Measurements from ENCODE around the gene LAMTOR5.

DNA sequence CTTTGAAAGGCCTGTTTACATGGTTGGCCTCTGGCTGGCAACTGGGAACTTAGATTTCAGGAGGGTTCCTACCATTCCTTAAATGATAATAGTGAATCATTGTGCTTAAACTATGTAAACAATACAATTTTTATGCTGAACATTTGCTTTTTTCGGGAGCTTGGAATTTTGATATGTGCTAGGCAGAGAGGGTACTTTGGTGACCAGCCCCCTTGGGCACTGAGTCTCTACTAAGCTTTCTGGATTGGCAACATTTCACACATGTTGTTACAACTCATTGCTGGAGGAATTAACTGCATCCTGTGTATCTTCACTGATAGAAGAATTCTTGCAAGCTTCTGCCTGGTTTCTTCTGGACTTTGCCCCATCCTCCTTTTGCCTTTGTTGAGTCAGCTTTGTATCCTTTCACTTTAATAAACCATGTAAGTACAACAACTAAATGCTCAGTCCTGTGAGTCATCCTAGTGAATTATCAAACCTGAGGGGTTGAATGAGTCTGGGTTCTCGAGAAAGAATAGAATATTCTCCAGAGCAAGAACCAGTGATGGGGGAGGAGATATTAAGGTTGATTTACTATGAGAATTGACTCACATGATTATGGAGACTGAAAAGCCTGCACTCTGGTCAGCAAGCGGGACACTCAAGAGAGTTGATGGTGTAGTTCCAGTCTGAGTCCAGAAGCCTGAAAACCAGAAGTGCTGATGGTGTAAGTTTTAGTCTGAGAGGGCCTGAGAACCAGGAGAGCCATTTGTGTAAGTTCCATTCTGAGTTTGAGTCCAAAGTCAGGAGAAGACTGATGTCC lies 13.6 kb downstream of the LAMTOR5 start:
- TF ChIP-seq, protein P1, sequence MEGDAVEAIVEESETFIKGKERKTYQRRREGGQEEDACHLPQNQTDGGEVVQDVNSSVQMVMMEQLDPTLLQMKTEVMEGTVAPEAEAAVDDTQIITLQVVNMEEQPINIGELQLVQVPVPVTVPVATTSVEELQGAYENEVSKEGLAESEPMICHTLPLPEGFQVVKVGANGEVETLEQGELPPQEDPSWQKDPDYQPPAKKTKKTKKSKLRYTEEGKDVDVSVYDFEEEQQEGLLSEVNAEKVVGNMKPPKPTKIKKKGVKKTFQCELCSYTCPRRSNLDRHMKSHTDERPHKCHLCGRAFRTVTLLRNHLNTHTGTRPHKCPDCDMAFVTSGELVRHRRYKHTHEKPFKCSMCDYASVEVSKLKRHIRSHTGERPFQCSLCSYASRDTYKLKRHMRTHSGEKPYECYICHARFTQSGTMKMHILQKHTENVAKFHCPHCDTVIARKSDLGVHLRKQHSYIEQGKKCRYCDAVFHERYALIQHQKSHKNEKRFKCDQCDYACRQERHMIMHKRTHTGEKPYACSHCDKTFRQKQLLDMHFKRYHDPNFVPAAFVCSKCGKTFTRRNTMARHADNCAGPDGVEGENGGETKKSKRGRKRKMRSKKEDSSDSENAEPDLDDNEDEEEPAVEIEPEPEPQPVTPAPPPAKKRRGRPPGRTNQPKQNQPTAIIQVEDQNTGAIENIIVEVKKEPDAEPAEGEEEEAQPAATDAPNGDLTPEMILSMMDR (IDR thresholded peaks at IDR 0.05 in 8 of 11, conservative IDR thresholded peaks at IDR 0.05 in 3 of 11), result no peak
- TF ChIP-seq POLR2A (IDR thresholded peaks at IDR 0.05), result no peak
